Right lobe of liver (tissue), 6 donors: ENCODE measurements around the gene HTR3A. TPM values are rescaled to one million over a fixed set of nuclear protein-coding genes. Genes with fewer than 3 reads are reported as not detected.

ENCODE experiments used
- ATAC-seq, 4 donors: fragments of 200-7000 bp; cut with Tn5 transposase; one replicate each; pipeline ENCODE4 v1.9.1; 2020; ENCODE audit warnings: mild to moderate bottlenecking in 4 of 4, moderate library complexity in 4 of 4
- DNase-seq, 3 donors: peaks; one replicate each; pipeline ENCODE4 v3.0.0-alpha.2; 2020
- H3K27ac ChIP-seq, 3 donors: fragments of 200-600 bp; one replicate each; pipeline ENCODE4 v1.8.0; 2022
- H3K27me3 ChIP-seq, 2 donors: fragments of 200-600 bp; one replicate each; pipeline ENCODE4 v1.8.0; 2022
- H3K36me3 ChIP-seq, 4 donors: fragments of 200-600 bp; sonication (generic) in 1 of 4; one replicate each; pipeline versions ENCODE4 v1.5.1 to v1.8.0; 2017 to 2022; ENCODE audit warnings: control low read depth in 1 of 4
- H3K4me1 ChIP-seq, 4 donors: fragments of 200-600 bp; sonication (generic) in 1 of 4; one replicate each; pipeline versions ENCODE4 v1.5.1 to v1.8.0; 2017 to 2022; ENCODE audit warnings: control low read depth in 1 of 4
- H3K4me3 ChIP-seq, 3 donors: fragments of 200-600 bp; one replicate each; pipeline ENCODE4 v1.8.0; 2022
- H3K9me3 ChIP-seq, 4 donors: fragments of 200-600 bp; sonication (generic) in 1 of 4; one replicate each; pipeline versions ENCODE4 v1.5.1 to v1.8.0; 2017 to 2022; ENCODE audit warnings: control low read depth in 1 of 4
- CTCF ChIP-seq, 4 donors: fragments of 200-600 bp in 3 of 4; fragments of 450-650 bp in 1 of 4; IDR thresholded peaks; one replicate each; pipeline versions ENCODE4 v1.5.1 to v1.8.0; 2016 to 2022; ENCODE audit warnings: antibody characterized with exemption in 4 of 4, mild to moderate bottlenecking in 2 of 4
- POLR2A ChIP-seq: fragments of 450-650 bp; IDR thresholded peaks from one replicate; pipeline ENCODE4 v1.6.1; 2017; ENCODE audit warnings: antibody characterized with exemption, mild to moderate bottlenecking
- WGBS: methylation state at CpG from one replicate; pipeline ENCODE4 v1.1.6; 2018; ENCODE audit warnings: low coverage, low lambda C conversion rate; ENCODE audit not compliant: insufficient coverage; ENCODE audit errors: missing lambda C conversion rate; 5-methylcytosine and 5-hydroxymethylcytosine counted together
- intact Hi-C, 2 donors: fragments of 100-400 bp; cut with DNase I; formaldehyde crosslinking; loops; one replicate each; pipeline versions ENCODE4 v1.11.2 to v1.14.1; 2022
- total RNA-seq, 6 experiments: library from RNA; depleted of rRNA in 2 of 6; stranded (reverse); fragments of >200 nt in 2 of 6; fragmentation: NEBNext Ultra II Directional in 3 of 6; extraction: Animal tissue kit (Norgen Biotek cat#: 25700) in 3 of 6; gene quantifications; one replicate each; pipeline versions ENCODE4 v1.1.0 to v1.2.4, GENCODE V29; 2016 to 2023
- donor health status: DM: no; HTN: yes; CAD: no.
- donor health status: DM: no; HTN: no; CAD: no.
- donor health status: DM: no; HTN: no; CAD: no.
- donor health status: DM: no; HTN: yes; CAD: no.
- donor health status: DM: no; HTN: yes; CAD: no.

Gene HTR3A
- total RNA-seq, 6 experiments from 2014 or later, result 0.18 to 0.25 TPM; not detected in 4

- Histone ChIP-seq H3K9me3 (no peaks in the 10 kb centered on the region), H3K4me1 (peaks cover 0 to 4% (median 0%) of the 10 kb centered on the region in 4 donors), H3K36me3 (no peaks in the 10 kb centered on the region), H3K27me3 (no peaks in the 10 kb centered on the region), H3K4me3 (no peak overlapping the region), H3K27ac (no peak overlapping the region)
- DNase-seq (no peak), ATAC-seq (no peak)
- 0% methylated on average over 2 of the region's 18 CpGs for WGBS
- intact Hi-C loops, result no loop called here
- TF ChIP-seq POLR2A (no peak), CTCF (IDR thresholded peaks at IDR 0.05) (no peak)
Observed at GRCh38 chr11:113986351-113987140, 11.6 kb downstream of the HTR3A start.

DNA sequence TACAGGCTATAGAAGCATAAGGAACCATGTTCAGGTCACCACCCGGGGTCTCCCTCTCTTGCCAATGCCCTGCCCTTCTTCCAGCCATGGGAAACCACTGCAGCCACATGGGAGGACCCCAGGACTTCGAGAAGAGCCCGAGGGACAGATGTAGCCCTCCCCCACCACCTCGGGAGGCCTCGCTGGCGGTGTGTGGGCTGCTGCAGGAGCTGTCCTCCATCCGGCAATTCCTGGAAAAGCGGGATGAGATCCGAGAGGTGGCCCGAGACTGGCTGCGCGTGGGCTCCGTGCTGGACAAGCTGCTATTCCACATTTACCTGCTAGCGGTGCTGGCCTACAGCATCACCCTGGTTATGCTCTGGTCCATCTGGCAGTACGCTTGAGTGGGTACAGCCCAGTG lies 14.5 kb downstream of the HTR3A start:
- Histone ChIP-seq H3K4me3 (no peak overlapping the region), H3K4me1 (peaks cover 0 to 4% (median 0%) of the 10 kb centered on the region in 4 donors), H3K27ac (no peak overlapping the region), H3K9me3 (no peaks in the 10 kb centered on the region), H3K27me3 (no peaks in the 10 kb centered on the region), H3K36me3 (no peaks in the 10 kb centered on the region)
- intact Hi-C loops, result no loop called here
- no CpG with 5 or more reads among the region's 15 CpGs for WGBS
- DNase-seq, result no peak
- no peak for ATAC-seq
- TF ChIP-seq POLR2A (no peak), CTCF (IDR thresholded peaks at IDR 0.05) (no peak)

GRCh38 chr11:113989916-113990315 lies 15.0 kb downstream of the HTR3A start:
- no peaks in the 10 kb centered on the region for H3K9me3 ChIP-seq
- no peak overlapping the region for H3K4me3 ChIP-seq
- TF ChIP-seq POLR2A (no peak), CTCF (IDR thresholded peaks at IDR 0.05) (no peak)
- ATAC-seq (peak; percentile 49 to 74 (median 55)), DNase-seq (no peak)
- H3K27me3 ChIP-seq, result no peaks in the 10 kb centered on the region
- no peak overlapping the region for H3K27ac ChIP-seq
- intact Hi-C loops, result loop anchor here in 1 of 2 donors (5.0 kb wide), 1 partner anchor 272 kb away; no protein-coding TSS in a partner anchor
- peaks cover 0 to 4% (median 0%) of the 10 kb centered on the region in 4 donors for H3K4me1 ChIP-seq
- WGBS, result 19% methylated on average over 2 of the region's 2 CpGs
- no peaks in the 10 kb centered on the region for H3K36me3 ChIP-seq

- WGBS, result 10% methylated on average over 3 of the region's 4 CpGs
- Histone ChIP-seq H3K27me3 (no peaks in the 10 kb centered on the region), H3K9me3 (no peaks in the 10 kb centered on the region), H3K4me1 (peaks cover 0 to 4% (median 0%) of the 10 kb centered on the region in 4 donors), H3K4me3 (no peak overlapping the region), H3K36me3 (no peaks in the 10 kb centered on the region), H3K27ac (no peak overlapping the region)
- intact Hi-C loops, result loop anchor here in 1 of 2 donors (5.0 kb wide), 1 partner anchor 271 kb away; no protein-coding TSS in a partner anchor
- no peak for TF ChIP-seq POLR2A
- no peak for TF ChIP-seq CTCF (IDR thresholded peaks at IDR 0.05)
- DNase-seq (no peak), ATAC-seq (peak in 3 of 4 donors; percentile 13 to 54 (median 44))
Observed at GRCh38 chr11:113991170-113991569, 16.3 kb downstream of the HTR3A start.
